OCI-LY3 (cell line): ENCODE results near the gene MS4A6A.

ENCODE experiments used
- EZH2phosphoT487 ChIP-seq: fragments of 200-600 bp; shearing (Covaris generic); IDR thresholded peaks from 2 replicates; pipeline ENCODE4 v1.6.1; 2018; ENCODE audit warnings: antibody characterized with exemption, mixed run types, low read depth
- TF ChIP-seq, protein P1 (sequence below): fragments of 200-600, 300-600 bp; sonication (generic); IDR thresholded peaks from 2 replicates; pipeline ENCODE4 v1.5.1; 2014; ENCODE audit warnings: antibody characterized with exemption, low read length, low read depth

DNA sequence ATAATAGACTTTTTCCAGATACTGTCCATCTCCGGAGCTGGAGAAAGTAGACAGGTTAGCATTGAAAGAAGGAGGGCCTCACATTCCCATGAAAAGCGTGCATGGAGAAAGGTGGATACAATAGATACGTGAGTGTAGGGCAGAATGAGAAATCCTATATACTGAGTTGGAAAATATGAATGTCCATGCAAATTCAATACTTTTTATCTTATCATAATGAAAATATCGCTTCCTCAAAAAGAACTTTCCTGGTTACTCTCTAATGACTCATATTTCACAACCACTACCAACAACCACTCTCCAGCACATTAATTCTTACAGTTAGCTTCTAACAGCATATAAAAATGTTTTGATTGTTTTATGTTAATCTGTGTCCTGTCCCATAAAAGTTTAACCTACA is 22.0 kb upstream of the MS4A6A start:
- TF ChIP-seq, protein P1, sequence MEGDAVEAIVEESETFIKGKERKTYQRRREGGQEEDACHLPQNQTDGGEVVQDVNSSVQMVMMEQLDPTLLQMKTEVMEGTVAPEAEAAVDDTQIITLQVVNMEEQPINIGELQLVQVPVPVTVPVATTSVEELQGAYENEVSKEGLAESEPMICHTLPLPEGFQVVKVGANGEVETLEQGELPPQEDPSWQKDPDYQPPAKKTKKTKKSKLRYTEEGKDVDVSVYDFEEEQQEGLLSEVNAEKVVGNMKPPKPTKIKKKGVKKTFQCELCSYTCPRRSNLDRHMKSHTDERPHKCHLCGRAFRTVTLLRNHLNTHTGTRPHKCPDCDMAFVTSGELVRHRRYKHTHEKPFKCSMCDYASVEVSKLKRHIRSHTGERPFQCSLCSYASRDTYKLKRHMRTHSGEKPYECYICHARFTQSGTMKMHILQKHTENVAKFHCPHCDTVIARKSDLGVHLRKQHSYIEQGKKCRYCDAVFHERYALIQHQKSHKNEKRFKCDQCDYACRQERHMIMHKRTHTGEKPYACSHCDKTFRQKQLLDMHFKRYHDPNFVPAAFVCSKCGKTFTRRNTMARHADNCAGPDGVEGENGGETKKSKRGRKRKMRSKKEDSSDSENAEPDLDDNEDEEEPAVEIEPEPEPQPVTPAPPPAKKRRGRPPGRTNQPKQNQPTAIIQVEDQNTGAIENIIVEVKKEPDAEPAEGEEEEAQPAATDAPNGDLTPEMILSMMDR, result no peak
- no peak for TF ChIP-seq EZH2phosphoT487
